Activated CD4-positive, alpha-beta T cell treated with anti-CD3 and anti-CD28 coated beads for 4 hours (primary cell): ENCODE measurements around the gene DIP2C.
"Not testable (repeated sequence)": the region's sequence is repeated elsewhere in the genome, so short reads cannot be mapped to it uniquely, and the experiment has no call there.

Experiments used
- DNase-seq, 2 donors: peaks; one replicate each; pipeline ENCODE4 v3.0.0-alpha.2; 2020

Gene DIP2C

GRCh38 chr10:397321-398068 is 292.0 kb downstream of the DIP2C start:
- no peak for DNase-seq

- no peak for DNase-seq
Measured at GRCh38 chr10:396535-397220, 292.8 kb downstream of the DIP2C start.

- no peak for DNase-seq
Measured at GRCh38 chr10:396107-396506, 293.4 kb downstream of the DIP2C start.

GRCh38 chr10:395665-396064 is 293.8 kb downstream of the DIP2C start:
- DNase-seq, result no peak

GRCh38 chr10:394439-395101 is 294.9 kb downstream of the DIP2C start:
- not testable (repeated sequence) for DNase-seq

GRCh38 chr10:393787-394438 is 295.6 kb downstream of the DIP2C start:
- DNase-seq, result no peak

GRCh38 chr10:393106-393745 is 296.2 kb downstream of the DIP2C start:
- no peak for DNase-seq

GRCh38 chr10:392705-393037 is 296.8 kb downstream of the DIP2C start:
- DNase-seq, result no peak

- DNase-seq, result no peak
Measured at GRCh38 chr10:391847-392704, 297.4 kb downstream of the DIP2C start.

GRCh38 chr10:391305-391704 is 298.2 kb downstream of the DIP2C start:
- no peak for DNase-seq

- no peak for DNase-seq
Measured at GRCh38 chr10:390449-391100, 298.9 kb downstream of the DIP2C start.

- no peak for DNase-seq
Measured at GRCh38 chr10:389836-390448, 299.5 kb downstream of the DIP2C start.

- DNase-seq, result no peak
Measured at GRCh38 chr10:389261-389790, 300.1 kb downstream of the DIP2C start.

- no peak for DNase-seq
Measured at GRCh38 chr10:388661-389045, 300.8 kb downstream of the DIP2C start.

GRCh38 chr10:387909-388660 is 301.4 kb downstream of the DIP2C start:
- no peak for DNase-seq

GRCh38 chr10:387593-387891 is 301.9 kb downstream of the DIP2C start:
- DNase-seq, result no peak

GRCh38 chr10:386771-387592 is 302.5 kb downstream of the DIP2C start:
- DNase-seq, result no peak

GRCh38 chr10:385571-386300 is 303.7 kb downstream of the DIP2C start:
- DNase-seq, result no peak
